Urothelium cell line (cell line): Measurements from ENCODE around the gene KLHL10.
"Not testable (repeated sequence)": the region's sequence is repeated elsewhere in the genome, so short reads cannot be mapped to it uniquely, and the experiment has no call there.

Experiments
- DNase-seq: peaks from one replicate; pipeline ENCODE4 v3.0.0; 2011; ENCODE audit warnings: low spot score, mixed read lengths
- FAIRE-seq: peaks from 2 replicates; lab custom pipeline; 2011; peaks lifted over from hg19 to GRCh38; lab: Jason Lieb, UNC

Gene KLHL10

GRCh38 chr17:41813152-41813680 lies 24.4 kb upstream of the KLHL10 start:
- no peak for DNase-seq
- no peak for FAIRE-seq

- no peak for DNase-seq
- FAIRE-seq: no peak
These were observed 23.9 kb upstream of the KLHL10 start for GRCh38 chr17:41813699-41814124.

- DNase-seq (no peak), FAIRE-seq (no peak)
These were observed 23.4 kb upstream of the KLHL10 start for GRCh38 chr17:41814195-41814594.

- FAIRE-seq: peak; percentile 62
- DNase-seq: no peak
These were observed 20.8 kb upstream of the KLHL10 start for GRCh38 chr17:41816637-41817320.

GRCh38 chr17:41818024-41818423 lies 19.6 kb upstream of the KLHL10 start:
- no peak for DNase-seq
- no peak for FAIRE-seq

GRCh38 chr17:41821776-41822175 lies 15.8 kb upstream of the KLHL10 start:
- no peak for DNase-seq
- no peak for FAIRE-seq

GRCh38 chr17:41822216-41823140 lies 15.1 kb upstream of the KLHL10 start:
- FAIRE-seq (no peak), DNase-seq (no peak)

- no peak for FAIRE-seq
- DNase-seq: no peak
These were observed 14.5 kb upstream of the KLHL10 start for GRCh38 chr17:41823141-41823524.

- FAIRE-seq: no peak
- no peak for DNase-seq
These were observed 14.0 kb upstream of the KLHL10 start for GRCh38 chr17:41823580-41823979.

- DNase-seq (no peak), FAIRE-seq (no peak)
These were observed 13.5 kb upstream of the KLHL10 start for GRCh38 chr17:41824086-41824485.

GRCh38 chr17:41825175-41825845 lies 12.3 kb upstream of the KLHL10 start:
- DNase-seq: no peak
- FAIRE-seq: no peak

GRCh38 chr17:41829961-41830360 lies 7.7 kb upstream of the KLHL10 start:
- not testable (repeated sequence) for FAIRE-seq, DNase-seq

- no peak for DNase-seq
- FAIRE-seq: no peak
These were observed 2.3 kb upstream of the KLHL10 start for GRCh38 chr17:41835214-41835799.

- no peak for FAIRE-seq
- peak; percentile 94 for DNase-seq
These were observed 1.6 kb upstream of the KLHL10 start, which contains the start of gene NT5C3B for GRCh38 chr17:41835800-41836549. TSS of gene NT5C3B (minus strand) at chr17:41836232. CDS start at chr17:41836193, 39 bp downstream.

GRCh38 chr17:41836550-41837196 lies 952 bp upstream of the KLHL10 start:
- DNase-seq (no peak), FAIRE-seq (no peak)

- not testable (repeated sequence) for FAIRE-seq, DNase-seq
These were observed 1.8 kb downstream of the KLHL10 start for GRCh38 chr17:41839448-41839847.

- DNase-seq, FAIRE-seq: not testable (repeated sequence)
These were observed 3.2 kb downstream of the KLHL10 start for GRCh38 chr17:41840781-41841180.

GRCh38 chr17:41844971-41845370 lies 7.3 kb downstream of the KLHL10 start:
- FAIRE-seq (no peak), DNase-seq (no peak)

GRCh38 chr17:41848788-41849187 lies 11.2 kb downstream of the KLHL10 start:
- DNase-seq (no peak), FAIRE-seq (no peak)
